OCI-LY7 (cell line): ENCODE data around the gene ULK4. TPM values are rescaled to one million over a fixed set of nuclear protein-coding genes. Genes with fewer than 3 reads are reported as not detected.

Source experiments
- Bru-seq: library from RNA; stranded (reverse); fragments of 400-500 nt; gene quantifications from one replicate; lab custom pipeline; 2021; lab: Mats Ljungman, UMichigan
- BruChase-seq, 2 experiments: library from RNA; stranded (reverse); fragments of 400-500 nt; gene quantifications; one replicate each; lab custom pipeline; 2021; lab: Mats Ljungman, UMichigan
- BruUV-seq: library from RNA; stranded (reverse); fragments of 400-500 nt; replicated peaks from 2 replicates; lab custom pipeline; 2021; lab: Mats Ljungman, UMichigan
- CTCF ChIA-PET: fragments of 300-600 bp; sonication (Branson Sonifier 250); formaldehyde crosslinking; loops from one replicate; lab custom pipeline; 2022; ENCODE audit warnings: antibody characterized with exemption; ENCODE audit not compliant: unreplicated experiment; lab: Charles Lee
- POLR2A ChIA-PET: fragments of 300-600 bp; sonication (Branson Sonifier 250); formaldehyde crosslinking; loops from one replicate; lab custom pipeline; 2022; ENCODE audit warnings: antibody characterized with exemption; lab: Charles Lee
- DNase-seq: peaks from one replicate; pipeline ENCODE4 v3.0.0-alpha.2; 2015; ENCODE audit warnings: low spot score
- H2AFZ ChIP-seq: fragments of 200-600 bp; sonication (generic), shearing (Covaris generic); 2 replicates; pipeline ENCODE4 v1.6.1; 2014; ENCODE audit warnings: mild to moderate bottlenecking, antibody characterized with exemption, low read length, moderate library complexity
- H3K27ac ChIP-seq: fragments of 200-600 bp; sonication (generic); 2 replicates; pipeline ENCODE4 v1.5.1; 2014; ENCODE audit warnings: mixed run types, low read depth, mild to moderate bottlenecking, moderate library complexity, low read length, inconsistent platforms; ENCODE audit not compliant: poor library complexity, severe bottlenecking
- H3K36me3 ChIP-seq: fragments of 200-600 bp; sonication (generic); 2 replicates; pipeline ENCODE4 v1.6.1; 2014; ENCODE audit warnings: mild to moderate bottlenecking, antibody characterized with exemption, low read length, moderate library complexity, mixed read lengths; ENCODE audit not compliant: insufficient read depth
- H3K4me1 ChIP-seq: fragments of 200-600 bp; sonication (generic); 2 replicates; pipeline ENCODE4 v1.5.1; 2014; ENCODE audit warnings: mild to moderate bottlenecking, low read length; ENCODE audit not compliant: insufficient read depth, poor library complexity, severe bottlenecking
- H3K4me2 ChIP-seq: fragments of 200-600 bp; sonication (generic); 2 replicates; pipeline ENCODE4 v1.6.1; 2014; ENCODE audit warnings: mild to moderate bottlenecking, low read length
- H3K4me3 ChIP-seq: fragments of 200-600 bp; sonication (generic); 2 replicates; pipeline ENCODE4 v1.5.1; 2014; ENCODE audit warnings: mild to moderate bottlenecking, low read depth, low read length; ENCODE audit not compliant: poor library complexity, severe bottlenecking
- H3K79me2 ChIP-seq: fragments of 200-600 bp; sonication (generic); 2 replicates; pipeline ENCODE4 v1.6.1; 2016; ENCODE audit warnings: low read depth, mild to moderate bottlenecking, low read length, moderate library complexity, mixed read lengths; ENCODE audit not compliant: insufficient read depth
- H3K9me2 ChIP-seq: fragments of 200-600 bp; sonication (generic); 2 replicates; pipeline ENCODE4 v1.6.1; 2016; ENCODE audit warnings: mild to moderate bottlenecking, low read length, mixed read lengths; ENCODE audit not compliant: insufficient read depth
- H3K9me3 ChIP-seq: fragments of 200-600 bp; sonication (generic); 2 replicates; pipeline ENCODE4 v1.6.1; 2014; ENCODE audit warnings: mild to moderate bottlenecking, mixed run types, low read length, mixed read lengths
- H4K20me1 ChIP-seq: fragments of 200-600 bp; sonication (generic); 2 replicates; pipeline ENCODE4 v1.6.1; 2014; ENCODE audit warnings: mild to moderate bottlenecking, antibody characterized with exemption, low read length, moderate library complexity, mixed read lengths; ENCODE audit not compliant: insufficient read depth
- CTCF ChIP-seq: fragments of 200-600 bp; sonication (generic); conservative IDR thresholded peaks from 2 replicates; pipeline ENCODE4 v1.5.1; 2014; ENCODE audit warnings: mild to moderate bottlenecking, antibody characterized with exemption, low read length, moderate library complexity, mixed read lengths
- EZH2phosphoT487 ChIP-seq: fragments of 200-600 bp; sonication (generic); IDR thresholded peaks from 2 replicates; pipeline ENCODE4 v1.6.1; 2018; ENCODE audit warnings: low read depth, borderline replicate concordance, mild to moderate bottlenecking, mixed run types, antibody characterized with exemption, low read length, moderate library complexity, mixed read lengths
- intact Hi-C: fragments of 100-400 bp; cut with micrococcal nuclease; formaldehyde crosslinking; loops from one replicate; pipeline ENCODE4 v1.10.0; 2022; ENCODE audit not compliant: unreplicated experiment
- long read RNA-seq: library from polyadenylated mRNA; stranded (forward); transcript quantifications from one replicate; pipeline ENCODE4 v2.0.0, GENCODE V29; 2022
- total RNA-seq, 2 experiments: library from RNA; depleted of rRNA in 1 of 2; stranded (reverse); fragments of >200 nt in 1 of 2; shearing (Covaris generic) in 1 of 2; gene quantifications; 2 replicates each; pipeline ENCODE4 v1.2.3, GENCODE V29; 2014 to 2022

ULK4 gene
- 21.0 and 39.3 TPM in 2 replicates for total RNA-seq (2014; rRNA removed; shearing (Covaris generic))
- total RNA-seq (2022): 17.6 and 18.9 TPM in 2 replicates
- Bru-seq, nascent RNA: percentile 43 among the genes with signal in this experiment
- BruChase-seq, experiment 1, labeled RNA remaining after a 6-hour chase: percentile 41 among the genes with signal in this experiment
- BruChase-seq, experiment 2, labeled RNA remaining after a 2-hour chase: percentile 42 among the genes with signal in this experiment
- long read RNA-seq, transcript ULK4-202 (4 exons, 647 nt): major isoform, 6 of 32 reads
- long read RNA-seq, partial matches to known transcripts: 4 of 32 reads
- long read RNA-seq, other reads (novel, unspliced or antisense): 21 of 32 reads

- H3K4me1 ChIP-seq: peaks cover 12% of the 10 kb centered on the region
- peaks cover 16% of the 10 kb centered on the region; the same call in 1 of the 2 replicates for H3K79me2 ChIP-seq
- no TSS peak for BruUV-seq
- no peaks in the 10 kb centered on the region for H3K36me3 ChIP-seq
- H3K9me3 ChIP-seq: no peaks in the 10 kb centered on the region
- peak within 1 kb of the TSS; percentile 93 for H3K4me3 ChIP-seq
- no peaks in the 10 kb centered on the region for H3K9me2 ChIP-seq
- CTCF ChIA-PET: interaction anchor here (0.6 to 0.9 kb wide), 2 partner anchors 9 to 620 kb away, joined by 3 to 4 read pairs; partner anchors contain the start of gene SEC22C
- H2AFZ ChIP-seq: peak within 1 kb of the TSS; percentile 96
- intact Hi-C loops: loop anchor here (1.0 to 10.0 kb wide), 3 partner anchors 52 to 1507 kb away; partner anchors contain the start of gene RPL14
- no peaks in the 10 kb centered on the region for H4K20me1 ChIP-seq
- H3K4me2 ChIP-seq: peak within 1 kb of the TSS; percentile 83
- POLR2A ChIA-PET: interaction anchor here (0.6 to 1.6 kb wide), 9 partner anchors 22 to 1439 kb away, joined by 3 to 6 read pairs (median 3); no protein-coding TSS in a partner anchor
- TF ChIP-seq EZH2phosphoT487 (no peak), CTCF (no peak)
- peak within 1 kb of the TSS; percentile 68 for H3K27ac ChIP-seq
- DNase-seq: peak; percentile 100
Measured at GRCh38 chr3:41961751-41962679, at the start of gene ULK4. TSS of gene ULK4 (minus strand) at chr3:41962103. CDS start at chr3:41954759, 7,344 bp downstream.

GRCh38 chr3:42010530-42010929 is 48.6 kb upstream of the ULK4 start:
- H3K79me2 ChIP-seq: peaks cover 18% of the 10 kb centered on the region
- no peak overlapping the region for H3K27ac ChIP-seq
- H3K9me2 ChIP-seq: no peaks in the 10 kb centered on the region
- peaks cover 14% of the 10 kb centered on the region; the same call in 1 of the 2 replicates for H3K36me3 ChIP-seq
- TF ChIP-seq EZH2phosphoT487 (no peak), CTCF (no peak)
- intact Hi-C loops: loop anchor here (10.0 kb wide), 1 partner anchor 584 kb away; the partner anchor contains the start of gene SS18L2
- H3K4me2 ChIP-seq: no peak overlapping the region
- no peak for DNase-seq
- peaks cover 42% of the 10 kb centered on the region for H3K4me1 ChIP-seq
- no peak overlapping the region for H3K4me3 ChIP-seq
- H4K20me1 ChIP-seq: peaks cover 8% of the 10 kb centered on the region; the same call in 1 of the 2 replicates
- H2AFZ ChIP-seq: no peak overlapping the region
- no peaks in the 10 kb centered on the region for H3K9me3 ChIP-seq
- CTCF ChIA-PET: no interaction called here
- POLR2A ChIA-PET: interaction anchor here (0.8 to 1.5 kb wide), 5 partner anchors 11 to 62 kb away, joined by 3 to 5 read pairs (median 4); no protein-coding TSS in a partner anchor
- no TSS peak for BruUV-seq
